OCI-LY7 (cell line): Measurements from ENCODE around the gene FUT8.

Experiments
- CTCF ChIP-seq: fragments of 200-600 bp; sonication (generic); conservative IDR thresholded peaks from 2 replicates; pipeline ENCODE4 v1.5.1; 2014; ENCODE audit warnings: mild to moderate bottlenecking, antibody characterized with exemption, low read length, moderate library complexity, mixed read lengths
- EZH2phosphoT487 ChIP-seq: fragments of 200-600 bp; sonication (generic); IDR thresholded peaks from 2 replicates; pipeline ENCODE4 v1.6.1; 2018; ENCODE audit warnings: low read depth, borderline replicate concordance, mild to moderate bottlenecking, mixed run types, antibody characterized with exemption, low read length, moderate library complexity, mixed read lengths

GRCh38 chr14:65755331-65755730, 342.8 kb downstream of the FUT8 start:
- no peak for TF ChIP-seq CTCF
- no peak for TF ChIP-seq EZH2phosphoT487
